ENCODE results near the gene CHST9. TPM values are rescaled to one million over a fixed set of nuclear protein-coding genes. Genes with fewer than 3 reads are reported as not detected.

The CHST9 gene
- total and polyA plus RNA-seq, 2 donors (not counting 3 experiments of a cell fraction or from before 2014, with no cell fraction given): not detected

- no peak for FAIRE-seq
- H3K27me3 ChIP-seq (ENCODE audit: control insufficient read depth in 2 of 2, insufficient read depth in 2 of 2, low read length in 2 of 2): no peaks in the 10 kb centered on the region
- no TSS peak for BruUV-seq (replicated peaks)
Observed at GRCh38 chr18:27049969-27050368, 135.1 kb downstream of the CHST9 start.

More at GRCh38 chr18:27049969-27050368, 135.1 kb downstream of the CHST9 start:
- H3K36me3 ChIP-seq (ENCODE audit: control insufficient read depth in 2 of 2, extremely low read depth in 1 of 2, insufficient read depth in 2 of 2, low read length in 2 of 2): no peaks in the 10 kb centered on the region
- CTCF ChIA-PET: no interaction called here
- intact Hi-C loops (cut with micrococcal nuclease) (no loop called here), dilution Hi-C loops (cut with MboI; ENCODE audit: extremely low pct_ligation_motif_present, low sequenced_read_pairs) (no loop called here)
- no peak overlapping the region for H3K4me2 ChIP-seq (ENCODE audit: insufficient read depth, low read length)
- DNase-seq (ENCODE audit: low read depth, low spot score): no peak
- H2AFZ ChIP-seq (ENCODE audit: low read depth, low read length): no peak overlapping the region
- H3K9ac ChIP-seq (replicated peaks; ENCODE audit: extremely low read depth, insufficient read depth, low read length): no peak overlapping the region
- no peaks in the 10 kb centered on the region for H3K79me2 ChIP-seq (ENCODE audit: control insufficient read depth, insufficient read depth, low read length)
- H3K27ac ChIP-seq (ENCODE audit: insufficient read depth, low read depth, low read length): no peak overlapping the region
- H3K9me3 ChIP-seq (replicated peaks; ENCODE audit: control insufficient read depth, insufficient read depth, low read length): no peaks in the 10 kb centered on the region
- H3K4me3 ChIP-seq (replicated peaks in 1 of 3; ENCODE audit: insufficient read depth in 1 of 3, low read depth in 1 of 3, low read length in 3 of 3): no peak overlapping the region
- no peaks in the 10 kb centered on the region for H3K9me1 ChIP-seq (replicated peaks; ENCODE audit: control insufficient read depth, extremely low read depth, insufficient read depth, low read length)
- POLR2A ChIA-PET: no interaction called here
- TF ChIP-seq MAX (IDR thresholded peaks at IDR 0.05; ENCODE audit: insufficient read depth, insufficient read length) (no peak), MYC (IDR thresholded peaks at IDR 0.05; ENCODE audit: low read depth, low read length) (no peak), CTCF (IDR thresholded peaks at IDR 0.05; ENCODE audit: extremely low read depth in 1 of 2, insufficient read depth in 1 of 2, low read depth in 1 of 2, low read length in 2 of 2) (no peak)
- no peaks in the 10 kb centered on the region for H3K4me1 ChIP-seq (ENCODE audit: control insufficient read depth, extremely low read depth, insufficient read depth, low read length)
- no peaks in the 10 kb centered on the region for H4K20me1 ChIP-seq (replicated peaks; ENCODE audit: control insufficient read depth, extremely low read depth, insufficient read depth, low read length)

All from endothelial cell of umbilical vein (primary cell).